HUES64 (cell line): Measurements from ENCODE around the gene PPP1R27.
A peak's percentile ranks its signal among the peaks of the same experiment; 100 is the strongest.
"Not testable (repeated sequence)": the region's sequence is repeated elsewhere in the genome, so short reads cannot be mapped to it uniquely, and the experiment has no call there.

Source experiments
- H3K27ac ChIP-seq: 2 replicates; pipeline ENCODE4 v1.7.0; 2013; ENCODE audit warnings: low read depth, low read length, inconsistent platforms
- H3K27me3 ChIP-seq: 2 replicates; pipeline ENCODE4 v1.6.1; 2013; ENCODE audit warnings: mild to moderate bottlenecking, low read length; ENCODE audit not compliant: insufficient read depth
- H3K36me3 ChIP-seq: 2 replicates; pipeline ENCODE4 v1.6.1; 2013; ENCODE audit warnings: mild to moderate bottlenecking, low read length; ENCODE audit not compliant: insufficient read depth
- H3K4me1 ChIP-seq: 2 replicates; pipeline ENCODE4 v1.6.1; 2013; ENCODE audit warnings: mild to moderate bottlenecking, low read length, moderate library complexity; ENCODE audit not compliant: insufficient read depth
- H3K4me3 ChIP-seq: 2 replicates; pipeline ENCODE4 v1.5.1; 2013; ENCODE audit warnings: mild to moderate bottlenecking, low read length, moderate library complexity
- H3K9ac ChIP-seq: 2 replicates; pipeline ENCODE4 v1.6.1; 2013; ENCODE audit warnings: mild to moderate bottlenecking, low read depth, low read length
- H3K9me3 ChIP-seq: 2 replicates; pipeline ENCODE4 v1.6.1; 2013; ENCODE audit warnings: low read depth, low read length; ENCODE audit not compliant: insufficient read depth
- WGBS: fragments of 150-250, 120-280 bp; methylation state at CpG from one replicate; pipeline ENCODE4 v1.1.7; 2013; ENCODE audit warnings: missing lambda C conversion rate; 5-methylcytosine and 5-hydroxymethylcytosine counted together

Gene PPP1R27

DNA sequence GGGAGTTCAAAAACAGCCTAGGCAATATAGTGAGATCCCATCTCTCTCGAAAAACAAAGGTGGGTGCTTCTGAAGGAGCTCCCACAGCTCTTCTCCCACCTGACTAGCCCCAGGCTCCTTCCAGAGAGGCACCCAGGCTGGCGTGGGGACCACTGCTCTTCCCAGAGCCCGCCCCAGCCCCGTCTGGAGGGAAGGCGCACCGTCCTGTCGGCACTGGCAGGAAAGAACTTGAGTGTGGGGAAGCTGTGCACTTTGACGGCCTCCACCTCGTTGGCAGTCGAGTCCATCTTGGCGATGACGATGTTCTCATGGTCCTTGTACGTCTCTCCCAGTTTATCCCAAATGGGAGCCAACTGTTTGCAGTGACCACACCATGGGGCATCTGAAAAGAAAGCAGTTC is 10.5 kb upstream of the PPP1R27 start:
- Histone ChIP-seq H3K4me3 (no peak overlapping the region), H3K36me3 (peaks cover 67% of the 10 kb centered on the region), H3K9ac (no peak overlapping the region), H3K27me3 (no peaks in the 10 kb centered on the region), H3K27ac (no peak overlapping the region), H3K9me3 (no peaks in the 10 kb centered on the region), H3K4me1 (no peaks in the 10 kb centered on the region)
- WGBS, result 91% methylated on average over 13 of the region's 13 CpGs

DNA sequence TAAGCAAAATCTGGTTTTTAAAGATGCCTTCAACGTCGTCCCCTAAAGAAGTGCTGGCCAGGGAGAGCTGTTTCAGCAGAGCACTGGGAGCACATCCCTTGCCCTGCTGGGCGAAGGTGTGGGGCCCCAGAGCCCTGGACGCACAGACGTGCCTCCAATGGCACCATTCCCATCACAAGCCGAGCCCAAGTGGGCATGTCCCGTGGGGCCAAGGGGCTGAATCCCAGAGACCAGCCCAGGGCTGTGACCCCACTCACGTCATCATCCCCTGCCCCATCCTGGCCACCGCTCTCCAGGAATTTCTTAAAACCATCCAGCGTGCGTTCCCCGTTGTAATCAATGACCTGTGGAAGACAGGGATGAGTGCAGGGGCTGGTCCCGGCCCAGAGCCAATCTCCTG is 10.0 kb upstream of the PPP1R27 start:
- no peaks in the 10 kb centered on the region for H3K4me1 ChIP-seq
- H3K27me3 ChIP-seq, result no peaks in the 10 kb centered on the region
- H3K9me3 ChIP-seq, result no peaks in the 10 kb centered on the region
- H3K4me3 ChIP-seq, result no peak overlapping the region
- H3K36me3 ChIP-seq, result peaks cover 64% of the 10 kb centered on the region
- no peak overlapping the region for H3K9ac ChIP-seq
- no peak overlapping the region for H3K27ac ChIP-seq
- 93% methylated on average over 13 of the region's 13 CpGs for WGBS

DNA sequence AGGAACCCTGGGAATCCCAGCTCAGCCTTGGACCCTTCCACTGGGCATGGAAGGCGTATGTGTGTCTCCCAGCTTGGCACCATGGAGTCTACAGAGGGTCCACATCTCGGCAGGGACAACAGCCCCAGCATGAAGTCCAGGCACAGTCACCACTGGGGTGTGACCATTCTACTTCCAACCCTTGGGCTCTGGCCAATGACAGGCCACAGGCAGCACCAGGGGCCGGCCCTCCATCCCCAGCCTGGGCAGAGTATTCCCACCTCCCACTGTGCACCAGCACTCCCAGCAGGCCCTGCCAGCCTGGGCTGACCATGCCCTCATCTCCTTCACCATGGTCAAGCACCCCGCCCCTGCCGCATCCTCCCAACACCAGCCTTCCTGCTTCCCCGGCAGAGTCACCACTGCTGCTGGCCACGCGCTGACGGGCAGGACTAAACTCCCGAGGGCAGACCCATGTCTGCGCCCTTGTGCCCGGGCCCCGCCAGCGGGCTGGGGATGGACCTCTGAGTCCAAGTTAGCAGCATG is 9.5 kb upstream of the PPP1R27 start:
- no peaks in the 10 kb centered on the region for H3K9me3 ChIP-seq
- 93% methylated on average over 14 of the region's 14 CpGs for WGBS

DNA sequence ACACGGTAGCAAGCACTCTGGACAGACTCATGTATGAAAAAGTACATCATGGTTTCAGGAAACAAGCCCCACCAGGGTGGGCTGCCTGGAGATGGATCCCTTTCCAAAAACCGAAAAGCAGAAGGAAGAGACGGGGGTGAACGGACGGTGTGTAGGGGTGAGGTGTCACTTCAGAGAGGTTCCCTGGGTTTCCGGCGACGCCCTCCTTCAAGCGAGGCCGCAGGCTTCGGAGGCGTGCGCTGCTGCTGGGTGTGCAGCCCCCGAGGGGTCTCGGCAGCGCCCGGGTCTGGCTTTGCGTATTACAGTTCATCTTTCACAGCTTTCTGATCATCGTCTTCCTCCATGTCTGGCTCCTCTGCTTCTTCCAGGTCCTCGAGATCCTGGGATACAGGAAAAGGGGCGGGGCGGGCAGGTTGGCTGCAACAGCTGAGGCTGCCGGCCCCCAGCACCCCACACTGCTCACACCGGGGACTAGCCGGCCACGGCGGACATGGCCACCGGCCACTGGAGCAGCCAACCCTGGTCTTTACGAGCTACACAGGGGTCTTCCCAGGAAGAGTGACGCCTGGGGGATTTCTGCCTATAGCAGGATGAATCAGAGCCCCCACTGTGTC is 9.0 kb upstream of the PPP1R27 start:
- no peak overlapping the region for H3K9ac ChIP-seq
- H3K27me3 ChIP-seq, result no peaks in the 10 kb centered on the region
- no peaks in the 10 kb centered on the region for H3K4me1 ChIP-seq
- H3K27ac ChIP-seq, result no peak overlapping the region
- H3K36me3 ChIP-seq, result peaks cover 58% of the 10 kb centered on the region
- no peak overlapping the region for H3K4me3 ChIP-seq
- H3K9me3 ChIP-seq, result no peaks in the 10 kb centered on the region
- 96% methylated on average over 30 of the region's 30 CpGs for WGBS

More for the DNA sequence above, 9.5 kb upstream of the PPP1R27 start:
- H3K9ac ChIP-seq, result no peak overlapping the region
- H3K4me1 ChIP-seq, result no peaks in the 10 kb centered on the region
- no peaks in the 10 kb centered on the region for H3K27me3 ChIP-seq
- peaks cover 62% of the 10 kb centered on the region for H3K36me3 ChIP-seq
- no peak overlapping the region for H3K4me3 ChIP-seq
- no peak overlapping the region for H3K27ac ChIP-seq

DNA sequence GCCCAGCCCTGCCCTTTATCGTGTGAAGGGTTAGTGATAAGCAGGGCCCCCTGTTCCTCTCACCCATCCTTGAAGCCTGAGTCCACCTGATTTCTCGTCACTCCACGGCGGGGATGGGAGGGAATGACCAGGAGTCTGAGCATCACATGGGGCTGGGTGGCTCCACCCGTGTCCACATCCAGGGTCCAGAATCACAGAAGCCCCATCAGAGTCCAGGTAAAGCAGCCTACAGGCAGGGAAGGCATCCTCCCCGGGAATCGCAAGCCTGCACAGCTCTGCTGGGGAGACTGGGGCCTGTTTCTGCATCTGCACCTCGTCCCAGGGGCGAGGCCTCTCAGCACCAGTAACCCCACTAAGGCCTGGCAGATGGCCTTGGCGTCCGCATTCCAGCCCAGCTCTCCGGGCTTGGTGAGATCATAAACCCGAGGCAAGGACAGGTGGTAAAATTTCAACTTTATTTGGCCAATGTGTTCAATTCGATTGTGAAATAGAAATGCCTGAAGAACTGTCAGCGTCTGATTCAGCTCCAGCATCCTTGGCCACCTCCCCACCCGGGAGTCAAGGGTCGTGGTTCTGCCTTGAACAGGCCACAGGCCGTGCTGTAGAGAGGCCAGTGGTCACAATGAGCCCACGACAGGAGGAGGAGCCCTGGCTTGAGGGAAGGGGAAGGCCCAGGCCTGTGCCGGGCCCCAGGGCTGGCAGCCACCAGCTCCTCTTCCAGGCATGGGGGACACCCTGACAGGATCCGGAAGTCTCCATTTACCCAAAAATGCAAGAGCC is 8.1 kb upstream of the PPP1R27 start:
- Histone ChIP-seq H3K27ac (no peak overlapping the region), H3K9me3 (no peaks in the 10 kb centered on the region), H3K4me1 (no peaks in the 10 kb centered on the region), H3K36me3 (peaks cover 53% of the 10 kb centered on the region), H3K27me3 (no peaks in the 10 kb centered on the region), H3K4me3 (no peak overlapping the region), H3K9ac (no peak overlapping the region)
- 94% methylated on average over 21 of the region's 21 CpGs for WGBS

DNA sequence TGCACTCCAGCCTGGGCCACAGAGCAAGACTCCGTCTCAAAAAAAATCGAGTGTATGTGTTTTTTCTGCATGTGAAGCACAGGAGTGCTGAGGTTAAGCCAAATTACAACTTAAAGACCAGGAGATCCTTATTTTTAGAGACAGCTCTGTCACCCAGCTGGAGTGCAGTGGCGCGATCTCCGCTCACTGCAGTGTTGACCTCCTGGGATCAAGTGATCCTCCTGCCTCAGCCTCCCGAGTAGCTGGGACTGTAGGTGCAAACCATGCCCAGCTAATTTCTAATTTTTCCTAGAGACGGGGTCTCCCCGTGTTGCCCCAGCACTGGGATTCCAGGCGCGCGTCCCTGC is 7.5 kb upstream of the PPP1R27 start:
- 97% methylated on average over 11 of the region's 11 CpGs for WGBS
- Histone ChIP-seq H3K9ac (no peak overlapping the region), H3K27ac (no peak overlapping the region)

DNA sequence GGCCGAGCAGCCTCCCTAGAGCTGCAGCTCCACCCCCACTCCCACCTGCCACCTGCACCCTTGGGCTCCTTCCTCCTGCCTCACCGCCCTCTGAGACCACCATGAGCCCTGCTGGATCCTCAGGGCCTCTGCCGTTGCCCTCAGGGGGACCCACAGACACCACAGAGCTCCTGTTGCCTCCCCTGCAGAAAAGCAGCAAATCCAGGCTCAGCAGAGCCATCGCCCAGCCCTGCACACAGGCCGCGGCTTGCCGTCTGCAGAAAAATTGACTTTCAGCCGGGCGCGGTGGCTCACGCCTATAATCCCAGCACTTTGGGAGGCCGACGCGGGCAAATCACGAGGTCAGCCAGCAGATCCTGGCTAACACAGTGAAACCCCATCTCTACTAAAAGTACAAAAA is 7.0 kb upstream of the PPP1R27 start:
- Histone ChIP-seq H3K9me3 (no peaks in the 10 kb centered on the region), H3K4me3 (no peak overlapping the region), H3K36me3 (peaks cover 46% of the 10 kb centered on the region), H3K27ac (no peak overlapping the region; the same call in 1 of the 2 replicates), H3K27me3 (no peaks in the 10 kb centered on the region), H3K4me1 (no peaks in the 10 kb centered on the region), H3K9ac (0 out of 2 replicates have a peak overlapping the region, but pooled peaks have one; percentile 24)
- WGBS, result 95% methylated on average over 15 of the region's 15 CpGs

More for the DNA sequence above, 7.5 kb upstream of the PPP1R27 start:
- peaks cover 50% of the 10 kb centered on the region for H3K36me3 ChIP-seq
- H3K9me3 ChIP-seq, result no peaks in the 10 kb centered on the region
- no peaks in the 10 kb centered on the region for H3K4me1 ChIP-seq
- no peaks in the 10 kb centered on the region for H3K27me3 ChIP-seq
- no peak overlapping the region for H3K4me3 ChIP-seq

DNA sequence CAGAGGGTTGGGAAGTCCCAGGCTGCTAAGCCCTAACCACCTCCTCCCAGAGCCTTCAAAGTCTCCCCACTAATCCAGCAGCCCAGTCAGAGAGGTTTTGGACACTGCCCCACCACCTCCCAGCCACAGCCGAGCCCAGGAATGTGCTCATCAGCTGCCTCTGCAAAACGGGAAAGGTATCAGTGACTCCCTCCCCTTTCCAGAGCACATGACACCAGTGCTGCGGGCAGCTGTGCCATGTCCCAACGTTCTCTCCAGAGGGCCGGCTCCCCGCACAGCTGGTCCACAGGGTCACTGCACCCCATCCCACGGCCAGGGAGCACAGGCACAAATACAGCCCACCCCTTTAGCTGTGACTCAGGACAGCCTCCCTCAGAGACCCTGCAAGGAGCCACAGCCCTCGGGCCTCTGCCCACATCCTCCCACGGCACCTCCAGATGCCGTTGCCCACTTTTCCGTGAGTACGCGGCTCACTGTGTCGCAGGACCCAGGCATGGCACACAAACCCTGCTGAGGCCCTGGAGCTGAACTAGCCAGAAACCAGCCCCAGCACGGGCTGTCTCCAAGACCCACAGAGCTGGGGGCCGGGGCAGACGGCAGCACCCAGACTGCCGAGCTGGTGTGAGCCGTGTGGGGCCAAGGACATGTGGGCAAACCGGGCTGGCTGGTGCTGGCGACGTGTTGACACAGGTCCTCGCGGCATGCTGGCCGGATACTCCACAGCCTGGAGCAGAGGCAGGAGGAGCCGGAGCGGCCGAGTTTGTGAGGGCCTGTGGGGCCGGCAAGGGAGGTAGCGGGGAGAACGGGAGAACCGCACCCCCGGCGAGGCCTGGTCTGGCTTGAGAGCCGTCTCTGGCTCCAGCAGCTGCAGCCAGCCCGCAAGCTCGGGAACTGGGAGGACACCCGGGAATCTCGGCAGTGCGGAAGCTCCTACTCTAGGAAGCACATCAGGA is 6.3 kb upstream of the PPP1R27 start:
- H3K4me1 ChIP-seq, result no peaks in the 10 kb centered on the region
- H3K9me3 ChIP-seq, result no peaks in the 10 kb centered on the region
- H3K27me3 ChIP-seq, result no peaks in the 10 kb centered on the region
- WGBS, result 90% methylated on average over 40 of the region's 40 CpGs
- H3K9ac ChIP-seq, result peak overlapping the region; percentile 24; the same call in 1 of the 2 replicates
- H3K36me3 ChIP-seq, result peaks cover 38% of the 10 kb centered on the region
- no peak overlapping the region for H3K4me3 ChIP-seq
- H3K27ac ChIP-seq, result no peak overlapping the region; the same call in 1 of the 2 replicates

DNA sequence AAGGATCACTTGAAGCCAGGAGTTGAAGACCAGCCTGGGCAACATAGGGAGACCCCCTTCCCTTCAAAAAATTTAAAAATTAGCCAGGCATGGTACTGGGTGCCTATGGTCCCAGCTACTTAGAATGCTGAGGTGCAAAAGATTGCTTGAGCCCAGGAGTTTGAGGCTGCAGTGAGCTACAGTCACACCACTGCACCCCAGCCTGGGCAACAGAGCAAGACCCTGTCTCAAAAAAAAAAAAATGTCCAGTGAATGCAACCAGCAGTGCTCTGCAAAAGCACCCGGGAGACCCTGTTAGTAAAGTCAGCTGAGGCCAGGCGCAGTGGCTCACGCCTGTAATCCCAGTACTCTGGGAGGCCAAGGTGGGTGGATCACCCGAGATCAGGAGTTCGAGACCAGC is 5.2 kb upstream of the PPP1R27 start:
- H3K4me3 ChIP-seq, H3K9me3 ChIP-seq, H3K4me1 ChIP-seq, H3K9ac ChIP-seq, H3K27me3 ChIP-seq, H3K27ac ChIP-seq: not testable (repeated sequence)
- H3K36me3 ChIP-seq, result peaks cover 28% of the 10 kb centered on the region
- 98% methylated on average over 5 of the region's 5 CpGs for WGBS

DNA sequence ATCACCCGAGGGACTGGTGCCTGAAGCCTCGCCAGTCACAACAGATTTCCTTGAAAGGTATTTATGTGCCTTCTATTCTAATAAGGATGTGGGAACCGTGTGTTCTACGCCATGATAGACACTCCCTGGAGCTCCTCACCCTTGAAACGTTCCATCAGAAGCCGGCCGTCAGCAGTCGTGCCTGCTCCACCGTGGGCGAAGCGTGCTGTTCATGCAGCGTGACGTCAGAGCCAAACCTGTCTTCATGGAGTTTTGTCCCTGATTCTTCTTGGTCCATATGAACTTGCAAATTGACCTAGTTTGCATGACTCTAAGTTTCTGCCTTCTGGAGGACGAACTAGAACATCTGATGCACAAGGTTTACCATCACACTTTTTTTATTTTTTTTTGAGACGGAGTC is 4.5 kb upstream of the PPP1R27 start:
- Histone ChIP-seq H3K4me3 (no peak overlapping the region), H3K4me1 (no peaks in the 10 kb centered on the region), H3K9ac (no peak overlapping the region), H3K36me3 (peaks cover 20% of the 10 kb centered on the region), H3K27ac (no peak overlapping the region), H3K9me3 (no peaks in the 10 kb centered on the region), H3K27me3 (no peaks in the 10 kb centered on the region)
- WGBS, result 90% methylated on average over 15 of the region's 15 CpGs
